ENCODE results near the gene POLN.

Gene POLN

GRCh38 chr4:2094545-2094944 lies 147.4 kb downstream of the POLN start:
- TF ChIP-seq SIN3A (IDR thresholded peaks at IDR 0.05; ENCODE audit: borderline replicate concordance, insufficient read depth, low read length) = no peak
- no peak for TF ChIP-seq FOXP2 (optimal IDR thresholded peaks at IDR 0.05; ENCODE audit: borderline replicate concordance, extremely low read depth, extremely low read length, insufficient read depth)
- no peak for TF ChIP-seq POLR2AphosphoS5 (IDR thresholded peaks at IDR 0.05; ENCODE audit: low read depth, low read length)
- no peak for TF ChIP-seq TAF1 (IDR thresholded peaks at IDR 0.05; ENCODE audit: borderline replicate concordance, insufficient read depth, low read length)
- no peak for TF ChIP-seq REST (IDR thresholded peaks at IDR 0.05; ENCODE audit: insufficient read depth in 1 of 2, low read depth in 2 of 2, low read length in 2 of 2)

- TF ChIP-seq POLR2AphosphoS5 (IDR thresholded peaks at IDR 0.05; ENCODE audit: low read depth, low read length) (no peak), FOXP2 (optimal IDR thresholded peaks at IDR 0.05; ENCODE audit: borderline replicate concordance, extremely low read depth, extremely low read length, insufficient read depth) (no peak), REST (IDR thresholded peaks at IDR 0.05; ENCODE audit: insufficient read depth in 1 of 2, low read depth in 2 of 2, low read length in 2 of 2) (no peak)
Observed at GRCh38 chr4:2093265-2093664, 148.7 kb downstream of the POLN start.

- TF ChIP-seq SIN3A (IDR thresholded peaks at IDR 0.05; ENCODE audit: borderline replicate concordance, insufficient read depth, low read length) (no peak), POLR2AphosphoS5 (IDR thresholded peaks at IDR 0.05; ENCODE audit: low read depth, low read length) (no peak), FOXP2 (optimal IDR thresholded peaks at IDR 0.05; ENCODE audit: borderline replicate concordance, extremely low read depth, extremely low read length, insufficient read depth) (no peak), TAF1 (IDR thresholded peaks at IDR 0.05; ENCODE audit: borderline replicate concordance, insufficient read depth, low read length) (no peak), REST (IDR thresholded peaks at IDR 0.05; ENCODE audit: insufficient read depth in 1 of 2, low read depth in 2 of 2, low read length in 2 of 2) (no peak)
Observed at GRCh38 chr4:2092669-2093053, 149.3 kb downstream of the POLN start.

- TF ChIP-seq REST (IDR thresholded peaks at IDR 0.05; ENCODE audit: insufficient read depth in 1 of 2, low read depth in 2 of 2, low read length in 2 of 2) (no peak), TAF1 (IDR thresholded peaks at IDR 0.05; ENCODE audit: borderline replicate concordance, insufficient read depth, low read length) (no peak), SIN3A (IDR thresholded peaks at IDR 0.05; ENCODE audit: borderline replicate concordance, insufficient read depth, low read length) (no peak), POLR2AphosphoS5 (IDR thresholded peaks at IDR 0.05; ENCODE audit: low read depth, low read length) (no peak), FOXP2 (optimal IDR thresholded peaks at IDR 0.05; ENCODE audit: borderline replicate concordance, extremely low read depth, extremely low read length, insufficient read depth) (no peak)
Observed at GRCh38 chr4:2091990-2092668, 149.8 kb downstream of the POLN start.

GRCh38 chr4:2090642-2091041 lies 151.3 kb downstream of the POLN start:
- TF ChIP-seq SIN3A (IDR thresholded peaks at IDR 0.05; ENCODE audit: borderline replicate concordance, insufficient read depth, low read length) (no peak), POLR2AphosphoS5 (IDR thresholded peaks at IDR 0.05; ENCODE audit: low read depth, low read length) (no peak), REST (IDR thresholded peaks at IDR 0.05; ENCODE audit: insufficient read depth in 1 of 2, low read depth in 2 of 2, low read length in 2 of 2) (no peak), FOXP2 (optimal IDR thresholded peaks at IDR 0.05; ENCODE audit: borderline replicate concordance, extremely low read depth, extremely low read length, insufficient read depth) (no peak), TAF1 (IDR thresholded peaks at IDR 0.05; ENCODE audit: borderline replicate concordance, insufficient read depth, low read length) (no peak)
